GM12891 (cell line): ENCODE measurements around the gene RYR1.

Source experiments
- DNase-seq: peaks from one replicate; pipeline ENCODE4 v3.0.0; 2011; ENCODE audit warnings: low spot score; ENCODE audit not compliant: insufficient read length
- FAIRE-seq: peaks from 2 replicates; lab custom pipeline; 2011; peaks lifted over from hg19 to GRCh38; lab: Jason Lieb, UNC
- PAX5 ChIP-seq: IDR thresholded peaks from 2 replicates; pipeline ENCODE4 v1.6.1; 2011; ENCODE audit warnings: low read length, moderate library complexity, mild to moderate bottlenecking; ENCODE audit not compliant: insufficient read depth, severe bottlenecking
- POLR2A ChIP-seq: IDR thresholded peaks from 2 replicates; pipeline ENCODE4 v1.6.1; 2011; ENCODE audit warnings: low read depth, low read length, control low read depth
- POLR2AphosphoS5 ChIP-seq: IDR thresholded peaks from 2 replicates; pipeline ENCODE4 v1.6.1; 2011; ENCODE audit warnings: low read depth, low read length, control low read depth
- POU2F2 ChIP-seq: IDR thresholded peaks from 2 replicates; pipeline ENCODE4 v1.6.1; 2011; ENCODE audit warnings: low read depth, mild to moderate bottlenecking, control low read depth, low read length, moderate library complexity
- SPI1 ChIP-seq: IDR thresholded peaks from 2 replicates; pipeline ENCODE4 v1.6.1; 2011; ENCODE audit warnings: low read depth, low read length, control low read depth
- TAF1 ChIP-seq: IDR thresholded peaks from 2 replicates; pipeline ENCODE4 v1.6.1; 2011; ENCODE audit warnings: low read depth, low read length, control low read depth

RYR1 gene

DNA sequence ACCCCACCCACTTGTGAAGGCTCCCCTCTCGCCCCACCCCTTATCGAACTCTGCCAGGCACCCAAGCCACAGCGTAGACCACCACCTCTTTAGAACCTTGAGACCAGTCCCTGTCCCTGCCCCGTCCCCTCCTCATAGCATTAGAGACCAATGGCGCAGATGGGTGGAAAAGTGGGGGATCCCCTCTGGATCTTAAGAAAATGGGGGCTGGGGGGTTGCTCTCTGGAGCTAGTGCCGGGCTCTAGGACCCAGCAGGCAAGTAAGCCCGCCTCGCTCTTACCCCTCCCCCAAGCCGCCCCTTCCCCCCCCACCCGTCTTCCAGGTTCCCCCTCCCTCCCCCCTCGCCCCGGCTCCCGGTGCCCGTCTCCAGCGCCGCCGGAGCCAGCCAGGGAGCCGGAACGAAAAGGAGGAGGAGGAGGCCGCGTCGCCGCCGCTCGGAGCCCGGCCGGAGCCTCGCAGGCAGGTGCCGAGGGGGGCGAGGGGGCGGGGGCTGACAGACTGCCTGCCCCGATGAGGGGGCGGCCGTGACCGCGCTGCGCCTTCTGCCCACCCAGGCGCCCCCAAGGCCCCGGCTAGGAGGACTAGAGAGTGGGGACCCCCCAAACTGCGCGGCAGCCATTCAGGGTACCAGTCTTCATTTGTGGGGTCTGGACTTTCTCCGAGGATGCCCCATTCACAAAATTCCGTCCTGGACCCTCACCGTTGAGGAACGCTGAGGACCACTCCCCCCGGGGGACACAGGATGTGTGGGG lies 45.0 kb upstream of the RYR1 start, which contains the start of gene SPRED3:
Gene SPRED3 (plus strand): TSS at position 349 of the 752 bp plus-strand sequence. CDS start 1,606 bp downstream, outside the sequence.
- FAIRE-seq (no peak), DNase-seq (no peak)
- TF ChIP-seq SPI1 (no peak), TAF1 (no peak), POLR2A (no peak), POLR2AphosphoS5 (no peak)

DNA sequence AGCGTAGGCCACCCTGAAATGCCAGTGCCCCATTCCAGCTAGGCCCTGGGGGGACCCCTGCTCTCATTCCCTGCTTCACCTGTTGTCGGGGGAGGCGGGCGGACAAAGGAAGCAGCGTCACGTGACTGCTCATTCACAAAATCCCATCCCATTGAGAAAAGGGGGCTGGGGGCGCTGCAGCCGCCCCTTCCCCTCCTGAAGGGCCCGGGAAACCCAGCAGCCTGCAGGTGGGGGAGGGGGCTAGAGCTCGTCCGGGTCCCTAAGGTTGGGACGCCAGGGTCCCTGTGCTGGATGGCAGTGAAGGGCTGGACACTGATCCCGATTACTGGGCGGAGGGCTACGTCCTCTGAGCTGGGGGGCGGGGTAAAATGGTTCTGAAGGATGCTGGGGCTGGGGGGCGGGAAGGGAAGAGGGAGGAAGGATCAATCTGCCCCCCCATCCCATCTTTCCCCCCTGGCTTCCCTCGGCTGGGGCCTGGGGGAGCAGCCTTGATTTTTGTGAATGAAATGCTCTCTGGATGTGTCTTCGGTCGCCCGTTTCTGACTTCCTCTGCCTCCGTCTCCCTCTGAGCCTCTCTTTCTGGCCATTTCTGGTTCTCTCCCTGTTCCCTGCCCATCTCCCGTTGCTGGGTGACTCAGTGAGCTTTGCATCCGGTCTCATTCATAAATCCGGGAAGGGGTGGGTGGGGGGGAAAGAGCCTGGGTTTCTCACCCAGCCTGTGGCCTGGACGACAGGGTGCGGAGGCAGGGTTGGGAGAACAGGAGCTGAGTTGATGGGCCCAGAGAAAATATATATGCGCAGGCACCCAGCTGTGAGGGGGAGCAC lies 44.2 kb upstream of the RYR1 start:
- FAIRE-seq (no peak), DNase-seq (no peak)
- TF ChIP-seq POLR2AphosphoS5, result no peak
- TF ChIP-seq POLR2A, result no peak
- TF ChIP-seq SPI1, result no peak
- TF ChIP-seq PAX5, result no peak
- no peak for TF ChIP-seq POU2F2
- TF ChIP-seq TAF1, result no peak

DNA sequence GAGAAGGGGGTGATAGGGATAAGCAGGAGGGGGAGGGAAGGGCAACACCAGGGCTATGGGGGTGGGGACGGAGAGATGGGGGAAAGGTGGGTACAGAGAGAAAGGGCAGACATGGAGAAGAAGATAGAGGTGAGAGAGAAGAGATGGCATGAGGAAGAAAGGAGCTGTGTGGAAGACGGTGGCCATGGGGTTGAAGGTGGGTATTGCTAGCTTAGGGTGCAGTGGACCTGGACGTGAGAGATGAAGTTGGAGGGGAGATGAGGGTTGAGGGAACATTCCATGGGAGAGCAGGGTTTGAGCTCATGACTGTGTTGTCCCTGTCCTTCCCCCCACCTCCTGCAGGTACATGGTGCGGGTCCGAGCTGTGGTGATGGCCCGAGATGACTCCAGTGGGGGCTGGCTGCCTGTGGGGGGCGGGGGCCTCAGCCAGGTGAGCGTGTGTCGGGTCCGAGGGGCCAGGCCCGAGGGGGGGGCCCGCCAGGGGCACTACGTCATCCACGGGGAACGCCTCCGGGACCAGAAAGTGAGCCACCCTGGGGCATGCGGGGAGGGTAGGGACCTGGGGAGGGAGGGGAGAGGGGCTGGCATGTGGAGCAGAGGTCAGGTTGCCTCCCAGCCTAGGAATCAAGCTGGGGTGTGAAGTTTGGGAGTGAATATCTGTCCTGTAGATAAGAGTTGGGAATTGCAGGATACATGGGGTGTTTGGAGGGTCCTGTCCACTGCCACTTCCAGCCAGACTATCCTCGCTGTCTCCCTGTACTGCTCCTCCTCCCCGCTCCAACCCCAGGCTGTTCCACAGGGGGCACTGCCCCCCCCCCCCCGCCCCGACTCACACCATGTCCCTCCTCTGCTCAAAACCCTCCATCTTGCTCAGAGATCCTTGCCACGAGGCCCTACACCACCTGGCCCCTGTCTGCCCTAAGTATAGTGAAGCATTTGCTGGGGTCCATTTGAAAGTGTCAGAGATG lies 43.2 kb upstream of the RYR1 start:
- FAIRE-seq (no peak), DNase-seq (no peak)
- TF ChIP-seq POLR2A (no peak), PAX5 (no peak), TAF1 (no peak), SPI1 (no peak), POU2F2 (no peak), POLR2AphosphoS5 (no peak)

DNA sequence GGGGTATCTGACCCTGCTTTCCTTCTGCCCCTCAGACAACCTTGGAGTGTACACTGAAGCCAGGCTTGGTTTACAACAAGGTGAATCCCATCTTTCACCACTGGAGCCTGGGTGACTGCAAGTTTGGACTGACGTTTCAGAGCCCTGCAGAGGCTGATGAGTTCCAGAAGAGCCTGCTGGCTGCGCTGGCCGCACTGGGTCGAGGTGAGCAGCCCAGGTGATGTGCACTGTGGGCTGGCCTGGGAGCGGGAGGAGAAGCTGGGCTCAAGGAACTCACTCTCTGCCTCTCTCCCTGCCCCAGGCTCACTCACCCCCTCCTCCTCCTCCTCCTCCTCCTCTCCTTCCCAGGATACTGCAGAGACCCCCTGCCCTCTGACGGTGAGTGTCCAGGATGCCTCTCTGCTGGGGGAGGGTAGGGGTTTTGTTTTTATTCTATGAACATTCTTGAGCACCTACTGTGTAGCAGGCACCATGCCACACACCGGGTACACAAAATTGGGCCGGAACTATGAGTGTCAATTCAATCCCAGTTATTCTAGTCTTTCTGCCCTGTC lies 41.5 kb upstream of the RYR1 start:
- DNase-seq (no peak), FAIRE-seq (no peak)
- TF ChIP-seq TAF1, result no peak
- TF ChIP-seq POLR2A, result no peak
- TF ChIP-seq POU2F2, result no peak
- no peak for TF ChIP-seq SPI1
- no peak for TF ChIP-seq PAX5
- TF ChIP-seq POLR2AphosphoS5, result no peak

GRCh38 chr19:38392707-38393308 lies 40.7 kb upstream of the RYR1 start:
- DNase-seq, result no peak
- FAIRE-seq, result no peak
- no peak for TF ChIP-seq PAX5
- no peak for TF ChIP-seq POU2F2
- TF ChIP-seq SPI1, result no peak
- no peak for TF ChIP-seq TAF1
- no peak for TF ChIP-seq POLR2AphosphoS5
- no peak for TF ChIP-seq POLR2A

GRCh38 chr19:38394488-38394887 lies 39.0 kb upstream of the RYR1 start:
- DNase-seq (no peak), FAIRE-seq (peak; percentile 23)
- no peak for TF ChIP-seq POLR2AphosphoS5
- no peak for TF ChIP-seq SPI1
- TF ChIP-seq POLR2A, result no peak
- TF ChIP-seq TAF1, result no peak
- TF ChIP-seq PAX5, result no peak
- TF ChIP-seq POU2F2, result no peak

- DNase-seq, result no peak
- peak; percentile 71 for FAIRE-seq
Measured at GRCh38 chr19:38395381-38396114, 37.9 kb upstream of the RYR1 start.

More at GRCh38 chr19:38395381-38396114, 37.9 kb upstream of the RYR1 start:
- TF ChIP-seq SPI1 (no peak), POLR2AphosphoS5 (no peak), POLR2A (no peak), TAF1 (no peak), PAX5 (no peak), POU2F2 (no peak)
